K562 (cell line): Measurements from ENCODE around the gene ZDHHC12. TPM values are rescaled to one million over a fixed set of nuclear protein-coding genes. Genes with fewer than 3 reads are reported as not detected.

Source experiments
- ARID4B ChIP-seq: sonication (generic); formaldehyde crosslinking; IDR thresholded peaks from 2 replicates; pipeline ENCODE4 v1.8.0; 2022; ENCODE audit warnings: mild to moderate bottlenecking, missing genetic modification reagents
- CREB3 ChIP-seq: fragments of 450-650 bp; conservative IDR thresholded peaks from 2 replicates; pipeline ENCODE4 v1.6.1; 2016; ENCODE audit warnings: missing genetic modification characterization, low read depth, mild to moderate bottlenecking, missing compliant biosample characterization, moderate library complexity
- E2F8 ChIP-seq: fragments of 450-650 bp; IDR thresholded peaks from 2 replicates; pipeline ENCODE4 v1.7.1; 2018; ENCODE audit warnings: mild to moderate bottlenecking, low read depth; ENCODE audit not compliant: partially characterized antibody
- ELK3 ChIP-seq: fragments of 450-650 bp; formaldehyde crosslinking; IDR thresholded peaks from 2 replicates; pipeline ENCODE4 v1.4.0; 2020; ENCODE audit warnings: mild to moderate bottlenecking
- MNT ChIP-seq, 2 experiments: fragments of 450-650 bp; conservative IDR thresholded peaks; 2 replicates each; pipeline ENCODE4 v1.6.1; 2017; ENCODE audit warnings: mild to moderate bottlenecking in 2 of 2, moderate library complexity in 2 of 2
- MTF1 ChIP-seq: fragments of 250-450 bp; sonication (Bioruptor Pico); IDR thresholded peaks from 2 replicates; pipeline ENCODE4 v1.9.0; 2021; ENCODE audit warnings: moderate library complexity, mild to moderate bottlenecking, inconsistent platforms, borderline replicate concordance
- NFRKB ChIP-seq: fragments of 450-650 bp; IDR thresholded peaks from 2 replicates; pipeline ENCODE4 v1.6.1; 2016; ENCODE audit warnings: low read depth
- POLR2H ChIP-seq: IDR thresholded peaks from 2 replicates; pipeline ENCODE4 v1.6.1; 2016; ENCODE audit warnings: missing genetic modification characterization, low read depth, mild to moderate bottlenecking, control low read depth, missing compliant biosample characterization, moderate library complexity
- PRMT5 ChIP-seq: sonication (generic); formaldehyde crosslinking; IDR thresholded peaks from 2 replicates; pipeline ENCODE4 v1.5.0; 2020; ENCODE audit warnings: missing genetic modification reagents
- RFX1 ChIP-seq: fragments of 450-650 bp; IDR thresholded peaks from 2 replicates; pipeline ENCODE4 v1.6.1; 2016; ENCODE audit warnings: mild to moderate bottlenecking, moderate library complexity
- U2AF2 ChIP-seq: fragments of 200-400 bp; formaldehyde crosslinking; optimal IDR thresholded peaks from 2 replicates; pipeline ENCODE3; 2017; ENCODE audit warnings: low read depth, mild to moderate bottlenecking, low read length
- USF1 ChIP-seq: sonication (generic); formaldehyde crosslinking; IDR thresholded peaks from 2 replicates; pipeline ENCODE4 v1.9.0; 2022; ENCODE audit warnings: mild to moderate bottlenecking, missing genetic modification reagents
- ZNF12 ChIP-seq: sonication (generic); formaldehyde crosslinking; IDR thresholded peaks from 2 replicates; pipeline ENCODE4 v1.4.0; 2020; ENCODE audit warnings: mild to moderate bottlenecking, missing genetic modification reagents
- ZNF354B ChIP-seq: fragments of 250-450 bp; sonication (Bioruptor Pico); IDR thresholded peaks from 2 replicates; pipeline ENCODE4 v1.4.0; 2020
- ZZZ3 ChIP-seq: fragments of 450-650 bp; IDR thresholded peaks from 2 replicates; pipeline ENCODE4 v1.6.1; 2016; ENCODE audit warnings: antibody characterized with exemption, mild to moderate bottlenecking, moderate library complexity
- polyA plus RNA-seq, 8 experiments: library from polyadenylated mRNA; depleted of rRNA in 4 of 8; stranded (reverse) in 5 of 8; unstranded in 3 of 8; fragments of >200 nt; fragmentation: Nextera tagmentation in 2 of 8; fragmentation: Illumina TruSeq in 1 of 8; extraction: Ambion mirVana in 2 of 8; extraction: Trizol in 1 of 8; gene quantifications; 2 replicates each; pipeline versions ENCODE4 v1.2.1 to v1.2.3, GENCODE V29; 2011 to 2014; ENCODE audit warnings: inconsistent platforms in 1 of 8, missing spikeins in 1 of 8
- total RNA-seq, 7 experiments: library from RNA; depleted of rRNA in 6 of 7; stranded (reverse); fragments of >200 nt in 6 of 7; fragmentation: Illumina TruSeq in 2 of 7; extraction: Trizol in 2 of 7; gene quantifications; 2 replicates each; pipeline versions ENCODE4 v1.2.1 to v1.2.3, GENCODE V29; 2011 to 2021; ENCODE audit warnings: low replicate concordance in 1 of 7

ZDHHC12 gene
- total and polyA plus RNA-seq, 9 of the 15 experiments (the other 6 are each of a cell fraction or from before 2014, with no cell fraction given) = 0.21 to 38.0 (median 13.8) TPM

- TF ChIP-seq USF1 (peak; percentile 10; the same call in 1 of the 2 replicates), U2AF2 (no peak), MNT (conservative IDR thresholded peaks at IDR 0.05) (peak; percentile 84 to 93), E2F8 (peak; percentile 51), ARID4B (CRISPR knock-in tag) (no peak; the same call in 1 of the 2 replicates), ZNF12 (CRISPR knock-in tag) (no peak), ZNF354B (CRISPR knock-in tag) (no peak), ZZZ3 (no peak), POLR2H (no peak), ELK3 (CRISPR knock-in tag) (no peak), PRMT5 (no peak), RFX1 (peak; percentile 86), CREB3 (tag) (no peak), NFRKB (no peak; the same call in 1 of the 2 replicates), MTF1 (CRISPR knock-in tag) (no peak)
Measured at GRCh38 chr9:128771745-128772519, 48.0 kb upstream of the ZDHHC12 start, which contains the start of gene ZER1 (continued).
